K562 (cell line): ENCODE results near the gene PRKCB. TPM values are rescaled to one million over a fixed set of nuclear protein-coding genes. Genes with fewer than 3 reads are reported as not detected.

ENCODE experiments used
- ARHGAP35 ChIP-seq: fragments of 450-650 bp; IDR thresholded peaks from 2 replicates; pipeline ENCODE4 v1.6.1; 2018; ENCODE audit not compliant: partially characterized antibody
- BCL6 ChIP-seq: fragments of 250-450 bp; sonication (Bioruptor Pico); IDR thresholded peaks from 2 replicates; pipeline ENCODE4 v1.4.0; 2020
- BDP1 ChIP-seq: IDR thresholded peaks from 3 replicates; pipeline ENCODE4 v1.6.1; 2011; ENCODE audit not compliant: insufficient read length, insufficient read depth
- BRF1 ChIP-seq: IDR thresholded peaks from 3 replicates; pipeline ENCODE4 v1.6.1; 2011; ENCODE audit warnings: borderline replicate concordance, mild to moderate bottlenecking; ENCODE audit not compliant: insufficient read length; ENCODE audit errors: extremely low read depth
- CREB1 ChIP-seq, 2 experiments: sonication (generic) in 1 of 2; formaldehyde crosslinking in 1 of 2; IDR thresholded peaks; 2 replicates each; pipeline versions ENCODE4 v1.6.1 to v1.8.0; 2012 to 2022; ENCODE audit warnings: inconsistent platforms in 1 of 2, mild to moderate bottlenecking in 1 of 2, missing genetic modification reagents in 1 of 2, moderate library complexity in 1 of 2
- FIP1L1 ChIP-seq: fragments of 200-400 bp; formaldehyde crosslinking; IDR thresholded peaks from 2 replicates; pipeline ENCODE4 v1.6.1; 2018; ENCODE audit warnings: mild to moderate bottlenecking, low read depth, low read length; ENCODE audit not compliant: poor library complexity, severe bottlenecking
- GMEB1 ChIP-seq: fragments of 250-450 bp; sonication (Bioruptor Pico); IDR thresholded peaks from 2 replicates; pipeline ENCODE4 v1.4.0; 2020; ENCODE audit warnings: mild to moderate bottlenecking
- HBP1 ChIP-seq: fragments of 450-650 bp; formaldehyde crosslinking; IDR thresholded peaks from 2 replicates; pipeline ENCODE4 v1.4.0; 2022; ENCODE audit warnings: missing genetic modification characterization
- HDAC2 ChIP-seq: fragments of 450-650 bp; IDR thresholded peaks from 2 replicates; pipeline ENCODE4 v1.6.1; 2016; ENCODE audit warnings: mild to moderate bottlenecking
- HMG20A ChIP-seq: fragments of 450-650 bp; formaldehyde crosslinking; conservative IDR thresholded peaks from 2 replicates; pipeline ENCODE4 v1.4.0; 2020; ENCODE audit warnings: mild to moderate bottlenecking, mixed read lengths
- MXD1 ChIP-seq: fragments of 250-450 bp; sonication (Bioruptor Pico); IDR thresholded peaks from 2 replicates; pipeline ENCODE4 v1.8.0; 2021; ENCODE audit warnings: borderline replicate concordance, mild to moderate bottlenecking, moderate library complexity; ENCODE audit not compliant: poor library complexity, severe bottlenecking
- NFE2 ChIP-seq: IDR thresholded peaks from 2 replicates; pipeline ENCODE4 v1.6.1; 2014; ENCODE audit warnings: antibody characterized with exemption, low read depth
- NONO ChIP-seq, 2 experiments: fragments of 200-400 bp in 1 of 2; fragments of 450-650 bp in 1 of 2; formaldehyde crosslinking in 1 of 2; IDR thresholded peaks; 2 replicates each; pipeline ENCODE4 v1.6.1; 2017; ENCODE audit warnings: low read depth in 2 of 2, mild to moderate bottlenecking in 2 of 2, moderate library complexity in 2 of 2, low read length in 1 of 2
- NUFIP1 ChIP-seq: fragments of 450-650 bp; IDR thresholded peaks from 2 replicates; pipeline ENCODE4 v1.6.1; 2018; ENCODE audit not compliant: partially characterized antibody
- SAP30 ChIP-seq: fragments of 200-600 bp; sonication (generic); IDR thresholded peaks from 2 replicates; pipeline ENCODE4 v1.6.1; 2012; ENCODE audit warnings: borderline replicate concordance, low read depth, mild to moderate bottlenecking, moderate library complexity, low read length, control low read depth, inconsistent platforms; ENCODE audit not compliant: insufficient read depth, poor library complexity, severe bottlenecking
- SNRNP70 ChIP-seq: fragments of 200-400 bp; formaldehyde crosslinking; optimal IDR thresholded peaks from 2 replicates; pipeline ENCODE3; 2017; ENCODE audit warnings: low read depth, low read length
- SRSF1 ChIP-seq: fragments of 200-400 bp; formaldehyde crosslinking; IDR thresholded peaks from 2 replicates; pipeline ENCODE4 v1.6.1; 2017; ENCODE audit warnings: mild to moderate bottlenecking, low read depth, low read length, moderate library complexity
- STAT5B ChIP-seq: fragments of 250-450 bp; sonication (Bioruptor Pico); IDR thresholded peaks from 2 replicates; pipeline ENCODE4 v1.8.0; 2021; ENCODE audit warnings: mild to moderate bottlenecking, inconsistent platforms
- TAF15 ChIP-seq: fragments of 200-400 bp; formaldehyde crosslinking; IDR thresholded peaks from 2 replicates; pipeline ENCODE4 v1.6.1; 2017; ENCODE audit warnings: mild to moderate bottlenecking, low read depth, low read length, moderate library complexity
- TAL1 ChIP-seq: fragments of 450-650 bp; IDR thresholded peaks from 2 replicates; pipeline ENCODE4 v1.6.1; 2016; ENCODE audit warnings: mild to moderate bottlenecking
- TCF7 ChIP-seq: sonication (generic); IDR thresholded peaks from 2 replicates; pipeline ENCODE4 v1.6.1; 2016; ENCODE audit warnings: antibody characterized with exemption, borderline replicate concordance
- ZNF23 ChIP-seq: fragments of 250-450 bp; sonication (Bioruptor Pico); IDR thresholded peaks from 2 replicates; pipeline ENCODE4 v1.4.0; 2020; ENCODE audit warnings: mild to moderate bottlenecking
- ZNF3 ChIP-seq: fragments of 250-450 bp; sonication (Bioruptor Pico); IDR thresholded peaks from 2 replicates; pipeline ENCODE4 v1.5.0; 2021; ENCODE audit warnings: mild to moderate bottlenecking, moderate library complexity
- ZNF41 ChIP-seq: fragments of 250-450 bp; sonication (Bioruptor Pico); conservative IDR thresholded peaks from 2 replicates; pipeline ENCODE4 v1.4.0; 2020; ENCODE audit warnings: mild to moderate bottlenecking
- polyA plus RNA-seq, 8 experiments: library from polyadenylated mRNA; depleted of rRNA in 4 of 8; stranded (reverse) in 5 of 8; unstranded in 3 of 8; fragments of >200 nt; fragmentation: Nextera tagmentation in 2 of 8; fragmentation: Illumina TruSeq in 1 of 8; extraction: Ambion mirVana in 2 of 8; extraction: Trizol in 1 of 8; gene quantifications; 2 replicates each; pipeline versions ENCODE4 v1.2.1 to v1.2.3, GENCODE V29; 2011 to 2014; ENCODE audit warnings: inconsistent platforms in 1 of 8, missing spikeins in 1 of 8
- total RNA-seq, 7 experiments: library from RNA; depleted of rRNA in 6 of 7; stranded (reverse); fragments of >200 nt in 6 of 7; fragmentation: Illumina TruSeq in 2 of 7; extraction: Trizol in 2 of 7; gene quantifications; 2 replicates each; pipeline versions ENCODE4 v1.2.1 to v1.2.3, GENCODE V29; 2011 to 2021; ENCODE audit warnings: low replicate concordance in 1 of 7

PRKCB gene
- total and polyA plus RNA-seq, 9 of the 15 experiments (the other 6 are each of a cell fraction or from before 2014, with no cell fraction given) = 49.9 to 276 (median 148) TPM

- TF ChIP-seq NUFIP1 (peak; percentile 50), ZNF3 (CRISPR knock-in tag) (no peak), GMEB1 (CRISPR knock-in tag) (no peak), SNRNP70 (no peak), FIP1L1 (no peak), ZNF23 (CRISPR knock-in tag) (no peak), CREB1 (IDR thresholded peaks at IDR 0.05) (peak; percentile 37; the same call in 1 of the 2 replicates), CREB1 (CRISPR knock-in tag; IDR thresholded peaks at IDR 0.05) (no peak; the same call in 1 of the 2 replicates), BDP1 (no peak), NONO (IDR thresholded peaks at IDR 0.05; ENCODE audit: low read depth in 2 of 2, low read length in 1 of 2) (peak in 1 of 2 experiments; percentile 70; a peak in 1 of 4 replicates), HBP1 (CRISPR knock-in tag) (peak; percentile 88), ARHGAP35 (no peak), BCL6 (no peak), NFE2 (peak; percentile 56; the same call in 1 of the 2 replicates), ZNF41 (0 out of 2 replicates have a peak, but pooled peaks have one; percentile 40), TAL1 (peak; percentile 96), BRF1 (no peak), TAF15 (no peak), TCF7 (no peak), SAP30 (no peak), STAT5B (CRISPR knock-in tag) (no peak), HMG20A (no peak), MXD1 (no peak), SRSF1 (no peak), HDAC2 (peak; percentile 93)
Measured at GRCh38 chr16:23901178-23902033, 65.6 kb downstream of the PRKCB start (continued).
